Measurements from ENCODE around the gene GPR4. TPM values are rescaled to one million over a fixed set of nuclear protein-coding genes. Genes with fewer than 3 reads are reported as not detected.

The GPR4 gene
- total RNA-seq, 1 experiment from 2014 or later = 0.23 TPM

DNA sequence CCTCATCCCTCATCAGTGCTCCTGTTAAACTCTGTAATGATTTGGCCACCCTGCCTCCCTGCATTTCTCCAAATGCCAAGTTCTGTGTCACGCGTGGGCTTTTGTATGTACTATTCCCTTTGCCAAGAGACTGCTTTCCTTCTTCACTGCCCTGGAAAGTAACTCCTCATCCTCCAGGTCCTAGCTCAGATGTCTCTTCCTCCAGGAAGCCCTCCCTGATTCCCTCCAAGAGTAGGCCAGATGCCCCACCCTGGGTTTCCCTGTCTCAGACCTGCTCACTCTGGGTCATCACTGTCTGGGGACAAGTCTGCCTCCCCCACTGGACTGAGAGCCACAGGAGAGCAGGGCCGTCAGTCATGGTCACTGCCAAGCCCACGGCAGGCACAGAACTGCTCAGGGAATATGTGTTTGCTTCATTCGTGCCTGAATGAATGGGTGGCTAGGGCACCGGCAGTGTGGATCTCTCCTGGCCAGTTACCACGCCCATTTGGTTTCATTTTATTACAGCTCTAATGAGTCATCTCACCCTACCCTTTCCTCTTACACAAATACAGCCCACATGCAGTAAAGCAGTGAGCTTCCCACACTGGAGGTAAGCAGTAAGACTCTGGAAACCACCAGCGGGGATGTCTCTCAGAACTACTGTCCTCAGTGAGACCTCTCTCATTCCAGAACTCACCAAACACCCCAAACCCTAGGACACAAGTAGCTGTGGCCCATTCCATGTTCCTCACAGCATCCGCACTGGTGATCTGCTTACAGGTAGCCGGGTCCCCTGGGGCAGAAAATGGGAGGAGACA lies 12.1 kb upstream of the GPR4 start:
- no TSS peak for BruUV-seq (replicated peaks)
- Histone ChIP-seq H3K4me3 (ENCODE audit: low read depth in 2 of 2, low read length in 2 of 2) (no peak overlapping the region), H3K4me1 (ENCODE audit: control insufficient read depth, insufficient read depth, low read length) (peaks cover 5% of the 10 kb centered on the region; the same call in 1 of the 2 replicates), H3K27me3 (ENCODE audit: control insufficient read depth, insufficient read depth, low read length) (no peaks in the 10 kb centered on the region), H3K27ac (ENCODE audit: low read length) (0 out of 2 replicates have a peak overlapping the region, but pooled peaks have one; percentile 34), H3K36me3 (ENCODE audit: control insufficient read depth, insufficient read depth, low read length) (no peaks in the 10 kb centered on the region), H3K9me3 (ENCODE audit: control insufficient read depth, insufficient read depth, low read depth, low read length) (no peaks in the 10 kb centered on the region)
- TF ChIP-seq, protein P1, sequence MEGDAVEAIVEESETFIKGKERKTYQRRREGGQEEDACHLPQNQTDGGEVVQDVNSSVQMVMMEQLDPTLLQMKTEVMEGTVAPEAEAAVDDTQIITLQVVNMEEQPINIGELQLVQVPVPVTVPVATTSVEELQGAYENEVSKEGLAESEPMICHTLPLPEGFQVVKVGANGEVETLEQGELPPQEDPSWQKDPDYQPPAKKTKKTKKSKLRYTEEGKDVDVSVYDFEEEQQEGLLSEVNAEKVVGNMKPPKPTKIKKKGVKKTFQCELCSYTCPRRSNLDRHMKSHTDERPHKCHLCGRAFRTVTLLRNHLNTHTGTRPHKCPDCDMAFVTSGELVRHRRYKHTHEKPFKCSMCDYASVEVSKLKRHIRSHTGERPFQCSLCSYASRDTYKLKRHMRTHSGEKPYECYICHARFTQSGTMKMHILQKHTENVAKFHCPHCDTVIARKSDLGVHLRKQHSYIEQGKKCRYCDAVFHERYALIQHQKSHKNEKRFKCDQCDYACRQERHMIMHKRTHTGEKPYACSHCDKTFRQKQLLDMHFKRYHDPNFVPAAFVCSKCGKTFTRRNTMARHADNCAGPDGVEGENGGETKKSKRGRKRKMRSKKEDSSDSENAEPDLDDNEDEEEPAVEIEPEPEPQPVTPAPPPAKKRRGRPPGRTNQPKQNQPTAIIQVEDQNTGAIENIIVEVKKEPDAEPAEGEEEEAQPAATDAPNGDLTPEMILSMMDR (IDR thresholded peaks at IDR 0.05) = no peak
- TF ChIP-seq, protein P2, sequence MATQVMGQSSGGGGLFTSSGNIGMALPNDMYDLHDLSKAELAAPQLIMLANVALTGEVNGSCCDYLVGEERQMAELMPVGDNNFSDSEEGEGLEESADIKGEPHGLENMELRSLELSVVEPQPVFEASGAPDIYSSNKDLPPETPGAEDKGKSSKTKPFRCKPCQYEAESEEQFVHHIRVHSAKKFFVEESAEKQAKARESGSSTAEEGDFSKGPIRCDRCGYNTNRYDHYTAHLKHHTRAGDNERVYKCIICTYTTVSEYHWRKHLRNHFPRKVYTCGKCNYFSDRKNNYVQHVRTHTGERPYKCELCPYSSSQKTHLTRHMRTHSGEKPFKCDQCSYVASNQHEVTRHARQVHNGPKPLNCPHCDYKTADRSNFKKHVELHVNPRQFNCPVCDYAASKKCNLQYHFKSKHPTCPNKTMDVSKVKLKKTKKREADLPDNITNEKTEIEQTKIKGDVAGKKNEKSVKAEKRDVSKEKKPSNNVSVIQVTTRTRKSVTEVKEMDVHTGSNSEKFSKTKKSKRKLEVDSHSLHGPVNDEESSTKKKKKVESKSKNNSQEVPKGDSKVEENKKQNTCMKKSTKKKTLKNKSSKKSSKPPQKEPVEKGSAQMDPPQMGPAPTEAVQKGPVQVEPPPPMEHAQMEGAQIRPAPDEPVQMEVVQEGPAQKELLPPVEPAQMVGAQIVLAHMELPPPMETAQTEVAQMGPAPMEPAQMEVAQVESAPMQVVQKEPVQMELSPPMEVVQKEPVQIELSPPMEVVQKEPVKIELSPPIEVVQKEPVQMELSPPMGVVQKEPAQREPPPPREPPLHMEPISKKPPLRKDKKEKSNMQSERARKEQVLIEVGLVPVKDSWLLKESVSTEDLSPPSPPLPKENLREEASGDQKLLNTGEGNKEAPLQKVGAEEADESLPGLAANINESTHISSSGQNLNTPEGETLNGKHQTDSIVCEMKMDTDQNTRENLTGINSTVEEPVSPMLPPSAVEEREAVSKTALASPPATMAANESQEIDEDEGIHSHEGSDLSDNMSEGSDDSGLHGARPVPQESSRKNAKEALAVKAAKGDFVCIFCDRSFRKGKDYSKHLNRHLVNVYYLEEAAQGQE (IDR thresholded peaks at IDR 0.05; ENCODE audit: insufficient read depth in 1 of 2, low read depth in 2 of 2, low read length in 1 of 2) = no peak
- TF ChIP-seq SIN3A (IDR thresholded peaks at IDR 0.05; ENCODE audit: borderline replicate concordance, insufficient read depth, low read depth, low read length) (no peak), TCF7L2 (IDR thresholded peaks at IDR 0.05; ENCODE audit: low read depth, low read length) (no peak), POLR2AphosphoS5 (IDR thresholded peaks at IDR 0.05; ENCODE audit: low read depth, low read length) (no peak)
- intact Hi-C loops (cut with micrococcal nuclease; ENCODE audit: unreplicated experiment) (no loop called here), in situ Hi-C loops (cut with HindIII; ENCODE audit: low pct_unique_long_range_greater_than_20kb, low sequenced_read_pairs) (no loop called here)
- ChIA-PET POLR2A (interaction anchor here (0.5 kb wide), 1 partner anchor 10 kb away, joined by 3 read pairs; no protein-coding TSS in a partner anchor), CTCF (interaction anchor here (0.5 kb wide), 1 partner anchor 81 kb away, joined by 3 read pairs; no protein-coding TSS in a partner anchor)
- peak; percentile 94 for ATAC-seq
- DNase-seq (ENCODE audit: low read depth, low spot score) = no peak

DNA sequence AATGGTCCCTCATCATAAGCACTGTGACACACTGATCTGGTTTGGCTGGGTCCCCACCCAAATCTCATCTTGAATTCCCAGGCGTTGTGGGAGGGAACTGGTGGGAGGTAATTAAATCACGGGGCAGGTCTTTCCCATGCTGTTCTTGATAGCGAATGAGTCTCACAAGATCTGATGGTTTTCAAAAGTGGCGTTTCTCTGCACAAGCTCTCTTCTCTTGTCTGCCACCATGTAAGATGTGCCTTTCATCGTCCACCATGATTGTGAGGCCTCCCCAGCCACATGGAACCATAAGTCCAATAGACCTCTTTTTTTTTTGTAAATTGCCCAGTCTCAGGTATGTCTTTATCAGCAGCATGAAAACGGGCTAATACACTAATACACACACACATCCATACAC lies 6.9 kb upstream of the GPR4 start:
- H3K27me3 ChIP-seq (ENCODE audit: control insufficient read depth, insufficient read depth, low read length) = no peaks in the 10 kb centered on the region
- no peak for DNase-seq (ENCODE audit: low read depth, low spot score)
- no peak overlapping the region for H3K27ac ChIP-seq (ENCODE audit: low read length)
- ATAC-seq = no peak
- BruUV-seq (replicated peaks) = no TSS peak
- in situ Hi-C loops (cut with HindIII; ENCODE audit: low pct_unique_long_range_greater_than_20kb, low sequenced_read_pairs) (no loop called here), intact Hi-C loops (cut with micrococcal nuclease; ENCODE audit: unreplicated experiment) (no loop called here)
- no peak for TF ChIP-seq TCF7L2 (IDR thresholded peaks at IDR 0.05; ENCODE audit: low read depth, low read length)
- TF ChIP-seq POLR2AphosphoS5 (IDR thresholded peaks at IDR 0.05; ENCODE audit: low read depth, low read length) = no peak
- no peak for TF ChIP-seq SIN3A (IDR thresholded peaks at IDR 0.05; ENCODE audit: borderline replicate concordance, insufficient read depth, low read depth, low read length)
- TF ChIP-seq, protein P2 (IDR thresholded peaks at IDR 0.05; ENCODE audit: insufficient read depth in 1 of 2, low read depth in 2 of 2, low read length in 1 of 2) = no peak
- TF ChIP-seq, protein P1 (IDR thresholded peaks at IDR 0.05) = no peak
- no peaks in the 10 kb centered on the region for H3K36me3 ChIP-seq (ENCODE audit: control insufficient read depth, insufficient read depth, low read length)
- peaks cover 1% of the 10 kb centered on the region for H3K4me1 ChIP-seq (ENCODE audit: control insufficient read depth, insufficient read depth, low read length)
- POLR2A ChIA-PET = no interaction called here
- no peak overlapping the region for H3K4me3 ChIP-seq (ENCODE audit: low read depth in 2 of 2, low read length in 2 of 2)
- H3K9me3 ChIP-seq (ENCODE audit: control insufficient read depth, insufficient read depth, low read depth, low read length) = no peaks in the 10 kb centered on the region
- CTCF ChIA-PET = no interaction called here
